ENCODE results near the gene GTPBP1.

The GTPBP1 gene

DNA sequence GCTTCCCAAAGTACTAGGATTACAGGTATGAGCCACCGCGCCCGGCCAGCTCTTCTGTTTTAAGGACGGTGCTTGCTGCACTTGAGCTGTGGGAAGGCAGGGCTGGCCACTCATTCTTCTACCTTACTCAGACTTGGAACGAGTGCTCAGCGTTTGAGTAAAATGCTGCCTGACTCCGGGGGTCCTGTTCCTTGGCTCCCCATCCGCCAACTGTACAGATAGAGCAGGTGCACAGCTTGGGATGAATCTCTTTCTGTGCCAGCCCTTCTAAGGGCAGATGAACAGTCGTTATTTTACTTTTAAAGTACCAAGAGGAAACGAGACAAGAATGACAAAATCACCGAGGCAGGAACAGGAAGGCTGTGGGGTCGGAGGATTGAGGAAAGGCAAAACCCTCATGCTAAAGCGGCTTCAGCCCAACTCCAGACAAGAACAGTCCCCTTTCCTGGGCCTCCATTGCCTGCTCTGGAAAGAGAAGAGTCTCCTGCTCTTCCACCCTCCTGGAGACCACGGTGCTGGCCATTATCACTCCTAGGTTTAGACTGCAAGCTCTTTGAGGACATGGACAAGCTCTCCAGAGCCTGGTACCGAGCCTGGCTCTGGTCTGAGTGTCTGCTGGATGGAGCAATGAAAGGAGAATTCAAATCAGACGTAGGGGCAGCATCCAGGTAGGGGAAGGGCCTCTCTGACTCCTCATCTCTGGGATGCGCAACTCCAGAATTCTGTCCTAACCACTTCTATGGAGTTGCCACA, 51.1 kb downstream of the GTPBP1 start:
- in situ Hi-C loops (cut with HindIII; ENCODE audit: low sequenced_read_pairs): no loop called here

DNA sequence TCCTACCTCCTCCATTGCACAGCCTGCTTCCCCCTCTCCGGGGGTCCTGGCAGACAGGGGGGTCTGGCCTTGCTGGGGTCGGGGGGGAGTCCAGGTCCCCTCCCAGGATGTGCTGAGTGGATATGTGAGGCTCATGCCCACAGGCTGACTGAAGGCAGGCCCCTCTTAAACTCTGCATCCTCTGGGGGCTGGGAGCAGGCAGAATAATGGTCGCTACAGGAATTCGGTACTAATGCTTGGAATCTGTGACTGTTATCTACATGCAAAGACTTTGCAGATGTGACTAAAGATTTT, 51.7 kb downstream of the GTPBP1 start:
- in situ Hi-C loops (cut with HindIII; ENCODE audit: low sequenced_read_pairs): no loop called here

DNA sequence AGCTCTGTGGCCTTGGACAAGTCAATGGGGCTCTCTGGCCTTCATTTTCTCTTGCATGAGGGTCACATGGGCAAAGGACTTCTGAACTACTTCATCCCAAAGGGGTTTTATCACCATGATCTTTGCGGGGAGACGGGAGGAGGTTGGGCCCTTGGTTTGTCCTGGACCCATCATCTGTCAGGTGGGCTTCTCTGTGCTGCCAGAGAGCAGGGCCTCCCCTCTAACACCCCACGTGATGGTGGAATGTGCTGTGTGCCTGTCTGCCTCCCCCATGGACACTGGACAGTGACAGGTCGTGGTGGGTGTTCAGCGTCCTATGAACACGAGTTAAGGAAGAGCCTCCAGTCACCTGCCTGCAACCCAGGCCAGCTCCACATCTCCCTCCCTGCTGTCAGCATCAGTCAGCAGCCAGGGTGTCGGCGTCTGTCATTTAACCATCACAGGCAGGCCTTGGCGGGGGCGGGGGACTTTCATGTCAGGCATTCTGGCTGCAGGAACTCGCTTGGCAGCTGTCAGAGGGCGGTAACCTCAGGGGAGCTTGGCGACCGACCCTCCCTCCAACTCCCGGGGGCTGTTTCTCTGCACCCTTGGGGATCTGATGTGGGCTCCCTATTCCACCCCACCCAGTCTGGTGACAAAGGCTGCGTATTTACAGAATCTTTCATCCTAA, 52.7 kb downstream of the GTPBP1 start:
- in situ Hi-C loops (cut with HindIII; ENCODE audit: low sequenced_read_pairs): no loop called here

DNA sequence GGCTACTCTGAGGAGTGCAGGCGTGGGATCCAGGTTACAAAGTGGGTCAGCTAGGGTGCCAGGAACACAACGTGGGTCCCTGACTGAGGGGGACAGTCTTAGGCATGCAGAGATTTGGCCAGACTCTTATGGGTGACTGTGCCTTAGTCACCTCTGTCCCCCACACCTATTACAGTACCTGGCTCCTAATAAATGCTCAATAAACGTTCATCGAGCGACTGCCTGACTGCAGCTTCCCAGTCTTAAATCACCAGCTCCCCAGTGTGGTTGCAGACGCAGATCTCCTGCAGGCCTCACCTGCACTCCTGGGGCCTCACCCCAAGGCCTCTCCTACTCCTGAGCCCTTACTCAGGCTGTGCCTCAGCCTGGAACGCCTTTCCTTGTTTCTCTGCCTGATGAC, 53.3 kb downstream of the GTPBP1 start:
- in situ Hi-C loops (cut with HindIII; ENCODE audit: low sequenced_read_pairs): no loop called here

DNA sequence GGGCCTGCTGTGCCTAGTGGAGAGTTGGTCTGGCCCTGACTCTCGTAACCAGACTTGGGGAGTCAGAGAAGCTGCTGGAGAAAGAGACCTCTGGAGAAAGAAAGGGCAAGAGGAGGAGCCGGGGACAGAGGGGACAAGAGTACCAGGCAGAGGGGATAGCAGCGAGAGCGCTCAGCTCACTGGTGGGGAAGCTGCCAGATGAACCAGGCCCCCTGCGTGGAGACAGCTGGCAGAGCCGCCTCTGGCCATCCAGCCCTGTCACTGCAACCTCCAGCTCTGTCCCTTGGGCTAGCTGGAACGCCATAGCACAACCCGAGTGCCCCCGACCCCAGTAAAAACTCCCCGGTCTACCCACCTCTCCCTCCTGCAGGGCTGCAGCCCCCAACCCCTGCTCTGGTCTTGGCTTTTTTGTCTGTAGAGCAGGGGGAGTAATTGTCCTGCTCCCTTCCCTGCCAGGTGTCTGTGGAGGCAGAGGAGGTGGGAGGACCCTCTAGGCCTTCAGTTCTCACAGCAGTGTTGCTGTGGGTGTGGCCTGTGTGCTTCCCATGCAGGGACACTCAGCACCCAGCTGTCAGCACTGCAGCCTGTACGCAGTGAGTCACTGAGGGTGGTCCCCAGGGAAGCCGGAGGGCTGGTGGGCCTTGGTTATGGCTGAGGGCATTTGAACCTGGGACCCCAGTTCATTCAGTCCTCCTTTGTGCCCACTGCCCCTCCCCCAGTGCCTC, 54.9 kb downstream of the GTPBP1 start:
- in situ Hi-C loops (cut with HindIII; ENCODE audit: low sequenced_read_pairs): no loop called here

DNA sequence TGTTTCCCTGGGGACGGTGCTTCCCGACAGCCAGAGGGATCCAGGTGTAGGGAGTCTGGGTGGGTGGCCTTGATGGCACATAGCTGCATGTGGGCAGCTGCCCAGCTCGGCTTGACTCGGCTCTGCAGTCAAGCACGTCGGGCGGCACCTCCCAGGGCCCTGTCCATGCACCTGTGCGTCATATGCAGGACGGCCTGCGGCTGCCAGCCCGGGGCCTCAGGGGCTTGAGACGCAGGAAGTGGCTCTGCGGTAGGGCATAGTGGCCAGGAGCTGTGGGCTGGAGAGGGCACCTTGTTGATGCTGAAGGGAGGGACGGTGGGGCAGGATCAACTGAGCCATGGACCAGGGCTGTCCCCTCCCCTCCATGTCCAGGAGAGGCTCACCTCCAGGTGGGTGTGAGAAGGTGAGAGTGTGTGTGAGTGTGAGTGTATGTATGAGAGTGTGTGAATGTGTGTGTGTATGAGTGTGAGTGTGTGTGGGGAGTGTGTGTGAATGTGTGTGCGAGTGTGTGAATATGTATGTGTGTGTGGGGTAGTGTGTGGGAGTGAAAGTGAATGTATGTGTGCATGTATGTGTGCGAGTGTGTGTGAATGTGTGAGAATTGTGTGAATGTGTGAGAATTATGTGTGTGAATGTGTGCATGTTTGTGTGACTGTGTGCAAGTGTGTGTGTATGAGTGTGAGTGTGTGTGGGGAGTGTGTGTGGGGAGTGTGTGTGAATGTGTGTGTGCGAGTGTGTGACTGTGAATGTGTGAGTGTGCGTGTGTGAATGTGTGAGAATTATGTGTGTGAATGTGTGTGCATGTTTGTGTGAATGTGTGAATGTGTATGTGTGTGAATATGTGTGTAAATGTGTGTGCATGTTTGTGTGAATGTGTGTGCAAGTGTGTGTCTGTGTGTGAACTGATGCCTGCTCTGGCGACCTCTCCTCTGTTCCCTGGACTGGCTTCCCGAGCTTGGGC, 55.7 kb downstream of the GTPBP1 start:
- in situ Hi-C loops (cut with HindIII; ENCODE audit: low sequenced_read_pairs): no loop called here

DNA sequence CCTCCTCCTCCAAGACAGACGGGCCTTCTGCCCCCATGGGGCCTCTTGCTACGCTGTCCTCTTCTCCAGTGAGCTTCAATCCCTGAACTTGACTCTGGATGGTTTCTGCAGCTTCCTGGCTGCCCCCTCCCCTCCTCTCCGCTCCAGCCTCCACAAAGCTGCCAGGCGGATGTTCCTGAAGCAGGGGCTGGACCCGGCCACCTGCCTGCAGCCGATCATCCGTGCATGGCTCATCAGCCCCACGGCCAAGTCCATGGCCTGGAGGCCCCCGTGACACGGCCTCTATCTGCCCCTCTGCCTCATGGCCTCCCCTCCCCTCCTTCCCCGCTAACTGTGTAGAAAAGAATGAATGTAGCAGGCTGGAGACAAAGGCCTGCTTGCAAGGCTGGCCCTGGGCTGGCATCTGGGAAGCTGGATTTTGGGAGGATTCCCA, 56.8 kb downstream of the GTPBP1 start:
- in situ Hi-C loops (cut with HindIII; ENCODE audit: low sequenced_read_pairs): no loop called here

DNA sequence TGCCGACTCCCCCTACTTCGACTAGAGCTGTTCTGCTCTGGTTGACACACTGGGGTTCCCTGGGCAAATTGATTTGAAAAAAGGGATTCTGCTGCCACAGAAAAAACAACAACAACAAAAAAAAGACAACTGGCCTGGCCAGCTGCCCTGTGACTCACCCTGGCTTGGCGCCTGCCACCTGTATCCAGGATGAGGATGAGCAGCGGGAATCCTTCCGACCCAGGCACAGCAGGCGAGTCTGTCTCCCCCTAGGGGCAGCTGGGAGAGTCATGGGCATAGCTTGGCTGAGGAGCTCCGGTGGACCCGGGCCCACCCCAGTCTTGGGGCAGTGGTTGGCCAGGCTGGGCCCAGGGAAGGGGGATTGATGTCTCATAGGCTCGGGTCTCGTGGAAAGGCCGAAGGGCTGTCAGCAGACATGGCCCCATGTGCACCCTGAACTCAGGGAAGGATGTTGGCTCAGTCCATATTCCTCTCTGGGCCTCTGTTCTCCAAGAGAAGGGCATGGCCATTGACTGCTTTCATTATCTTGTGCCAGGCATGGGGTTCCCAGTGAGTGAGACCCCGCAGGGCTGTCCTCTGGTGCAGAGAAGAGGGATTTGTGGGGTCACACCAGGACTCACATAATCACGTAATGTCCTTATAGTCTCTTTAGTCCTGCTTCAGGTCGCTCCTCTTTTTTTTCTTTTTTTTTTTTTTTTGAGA, 60.5 kb downstream of the GTPBP1 start:
- in situ Hi-C loops (cut with HindIII; ENCODE audit: low sequenced_read_pairs): no loop called here

DNA sequence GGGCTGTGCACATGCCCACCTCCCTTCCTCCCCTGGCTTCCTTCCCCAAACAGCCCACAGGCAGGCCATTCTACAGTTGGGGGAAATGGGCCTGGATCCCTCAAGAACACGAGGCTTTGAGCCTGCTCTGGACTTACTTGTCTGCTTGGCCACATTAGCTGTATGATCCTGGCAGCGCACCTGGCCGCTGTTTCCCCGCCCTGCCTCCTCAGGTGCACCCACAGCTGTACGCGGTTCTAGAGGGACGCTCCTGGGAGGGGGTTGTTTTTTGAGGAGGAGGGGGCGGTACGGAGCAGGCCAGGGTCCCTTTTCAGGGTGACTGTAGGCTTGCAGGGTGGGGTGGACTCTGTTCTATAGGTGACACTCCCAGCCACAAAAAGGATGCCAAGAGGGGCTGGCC, 61.6 kb downstream of the GTPBP1 start:
- in situ Hi-C loops (cut with HindIII; ENCODE audit: low sequenced_read_pairs): no loop called here

DNA sequence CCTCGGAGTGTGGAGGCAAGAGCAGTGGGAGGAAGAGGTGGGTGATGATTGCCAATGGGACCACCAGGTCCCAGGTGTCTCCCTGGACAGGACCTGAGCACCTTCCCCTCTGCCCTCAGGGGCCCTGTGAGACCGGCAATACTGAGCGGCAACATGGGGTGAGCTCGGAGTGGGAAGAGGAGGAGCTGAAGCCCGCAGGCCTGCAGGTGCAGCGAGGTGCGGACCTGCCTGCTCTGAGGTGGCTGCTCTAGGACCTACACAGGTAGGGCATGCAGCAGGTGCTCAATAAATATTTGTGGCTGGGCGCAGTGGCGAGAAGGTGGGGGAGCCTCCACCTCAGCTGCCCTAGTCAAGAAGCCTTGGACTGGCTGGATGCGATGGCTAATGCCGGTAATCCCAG, 62.3 kb downstream of the GTPBP1 start:
- in situ Hi-C loops (cut with HindIII; ENCODE audit: low sequenced_read_pairs): no loop called here

DNA sequence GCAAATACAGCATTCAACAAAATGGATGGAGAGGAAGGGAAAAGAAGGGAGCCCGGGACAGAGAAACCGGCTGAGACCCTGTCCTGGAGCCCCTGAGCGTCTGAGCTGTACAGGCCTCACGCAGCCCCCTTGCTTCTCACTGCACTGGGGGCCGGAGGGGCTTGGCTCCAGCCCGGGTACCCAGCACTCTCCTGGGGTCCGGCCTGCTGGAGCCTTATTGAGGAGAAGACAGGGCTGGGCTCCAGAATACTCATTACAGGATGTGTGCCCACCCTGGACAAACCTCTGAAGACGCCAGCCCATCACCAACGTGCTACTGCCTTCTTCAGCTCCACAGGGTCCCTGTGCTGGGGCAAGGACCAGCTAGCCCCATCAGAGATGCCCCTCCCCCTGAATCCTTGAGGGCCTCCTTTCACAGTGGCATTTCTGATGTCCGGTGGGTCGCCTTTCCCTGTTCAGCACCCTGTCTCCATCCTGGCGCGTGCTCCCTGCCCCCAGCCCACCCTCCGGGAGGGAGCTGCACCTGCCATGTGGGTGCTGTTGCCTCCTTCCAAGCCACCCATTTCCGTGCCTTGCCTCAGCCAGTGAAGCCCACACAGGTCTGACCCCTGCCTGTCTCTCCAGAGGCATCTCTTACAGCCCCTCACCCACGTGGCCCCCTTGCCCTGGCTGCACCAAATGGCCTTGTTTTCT, 64.7 kb downstream of the GTPBP1 start:
- in situ Hi-C loops (cut with HindIII; ENCODE audit: low sequenced_read_pairs): no loop called here

DNA sequence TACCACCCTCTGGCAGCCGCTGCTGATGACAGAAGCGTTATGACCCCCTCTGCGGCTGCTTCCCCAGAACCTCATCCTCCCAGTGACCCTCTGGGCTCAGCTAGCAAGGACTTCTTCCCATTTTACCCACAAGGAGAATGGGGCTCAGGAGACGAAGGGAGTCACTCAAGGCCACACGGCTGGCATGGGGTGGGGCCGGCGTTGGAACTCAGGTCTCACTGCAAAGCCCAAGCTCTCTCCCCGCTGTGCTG, 66.8 kb downstream of the GTPBP1 start:
- in situ Hi-C loops (cut with HindIII; ENCODE audit: low sequenced_read_pairs): no loop called here

DNA sequence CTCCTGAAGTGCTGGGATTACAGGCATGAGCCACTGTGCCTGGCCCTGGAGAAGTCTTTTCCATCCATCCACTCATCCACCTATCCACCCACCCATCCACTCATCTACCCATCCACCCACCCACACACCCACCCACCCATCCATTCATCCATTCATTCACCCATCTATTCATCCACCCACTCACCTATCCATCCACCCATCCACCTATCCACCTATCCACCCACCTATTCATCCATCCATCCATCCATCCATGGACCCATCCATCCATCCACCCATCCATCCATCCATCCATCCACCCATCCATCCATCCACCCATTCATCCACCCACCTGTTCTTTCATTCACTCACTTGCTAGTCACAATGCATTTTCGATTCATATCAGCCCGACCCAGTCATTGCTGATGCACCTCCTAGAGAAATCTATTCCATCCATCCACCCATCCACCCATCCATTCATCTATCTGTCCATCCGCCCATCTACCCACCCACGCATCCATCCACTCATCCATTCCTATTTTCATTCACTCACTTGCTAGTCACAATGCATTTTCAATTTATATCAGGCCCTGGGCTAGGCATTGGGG, 67.7 kb downstream of the GTPBP1 start:
- in situ Hi-C loops (cut with HindIII; ENCODE audit: low sequenced_read_pairs): no loop called here

DNA sequence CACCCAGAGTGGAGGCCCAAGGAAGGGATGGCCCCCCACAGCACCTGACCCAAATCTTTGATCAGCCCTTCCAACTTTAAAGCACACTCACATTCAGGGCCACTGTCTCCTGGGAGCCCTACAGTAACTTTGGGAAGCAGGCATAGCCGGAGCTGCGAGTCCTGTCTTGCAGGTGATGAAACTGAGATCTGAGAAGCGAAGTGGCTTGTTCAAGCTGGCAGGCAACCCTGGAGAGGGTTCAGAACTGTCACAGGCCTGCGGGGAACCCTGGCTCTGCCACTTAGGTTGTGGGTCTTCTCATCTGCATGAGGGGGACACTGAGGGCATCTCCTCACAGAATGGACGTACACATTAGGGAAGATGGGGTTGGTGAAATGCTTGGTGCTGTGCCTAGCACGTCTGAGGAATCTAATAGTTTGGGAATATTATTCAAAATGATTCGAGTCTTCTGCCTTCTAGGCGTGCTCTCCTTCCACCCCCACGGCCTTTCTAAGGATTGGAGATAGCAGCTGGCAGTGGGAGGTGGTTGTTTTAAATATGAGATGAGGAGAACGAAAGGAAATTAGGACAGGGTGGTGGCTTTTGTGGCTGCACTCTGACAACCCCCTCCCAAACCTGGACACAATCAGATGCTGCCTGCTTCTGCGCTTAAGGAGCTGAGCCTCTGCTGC, 68.9 kb downstream of the GTPBP1 start:
- in situ Hi-C loops (cut with HindIII; ENCODE audit: low sequenced_read_pairs): no loop called here

DNA sequence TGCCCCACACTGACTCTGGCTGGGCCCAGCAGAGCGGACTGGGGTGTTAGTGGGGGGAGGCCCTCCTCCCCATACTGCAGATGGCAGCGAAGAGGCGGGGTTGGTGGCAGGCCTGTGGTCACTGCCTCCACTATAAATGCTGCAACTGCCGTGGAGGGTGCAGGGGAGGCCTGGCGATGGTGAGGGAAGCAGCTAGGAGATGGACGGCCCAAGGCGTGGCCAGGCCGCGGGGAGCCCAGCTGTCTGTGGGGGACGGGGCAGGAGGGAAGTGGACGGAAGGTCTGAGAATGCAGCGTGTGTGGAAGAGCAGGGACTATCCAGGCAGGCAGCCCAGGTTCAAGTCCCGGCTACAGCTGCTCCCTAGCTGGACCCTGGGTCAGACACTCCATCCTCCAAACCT, 69.9 kb downstream of the GTPBP1 start:
- in situ Hi-C loops (cut with HindIII; ENCODE audit: low sequenced_read_pairs): no loop called here

DNA sequence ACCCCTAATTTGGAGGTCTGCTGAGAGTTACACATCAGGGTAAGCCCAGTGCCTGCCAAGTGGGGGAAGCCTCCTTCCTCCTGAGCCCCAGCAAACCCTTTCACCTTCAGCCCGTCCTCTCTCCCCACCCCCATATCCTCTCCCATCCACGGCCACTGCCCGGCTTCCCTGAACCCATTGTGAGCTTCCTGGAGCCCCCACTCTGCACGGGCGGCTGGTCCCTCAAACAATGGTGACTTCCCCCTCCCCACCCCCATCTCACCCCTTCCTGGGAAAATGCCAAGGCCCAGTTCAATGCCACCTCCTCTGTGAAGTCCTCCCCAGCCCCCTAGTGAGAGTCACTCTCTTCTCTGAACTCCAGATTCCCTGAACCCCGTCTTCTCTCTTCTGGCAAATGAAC, 70.3 kb downstream of the GTPBP1 start:
- in situ Hi-C loops (cut with HindIII; ENCODE audit: low sequenced_read_pairs): no loop called here

DNA sequence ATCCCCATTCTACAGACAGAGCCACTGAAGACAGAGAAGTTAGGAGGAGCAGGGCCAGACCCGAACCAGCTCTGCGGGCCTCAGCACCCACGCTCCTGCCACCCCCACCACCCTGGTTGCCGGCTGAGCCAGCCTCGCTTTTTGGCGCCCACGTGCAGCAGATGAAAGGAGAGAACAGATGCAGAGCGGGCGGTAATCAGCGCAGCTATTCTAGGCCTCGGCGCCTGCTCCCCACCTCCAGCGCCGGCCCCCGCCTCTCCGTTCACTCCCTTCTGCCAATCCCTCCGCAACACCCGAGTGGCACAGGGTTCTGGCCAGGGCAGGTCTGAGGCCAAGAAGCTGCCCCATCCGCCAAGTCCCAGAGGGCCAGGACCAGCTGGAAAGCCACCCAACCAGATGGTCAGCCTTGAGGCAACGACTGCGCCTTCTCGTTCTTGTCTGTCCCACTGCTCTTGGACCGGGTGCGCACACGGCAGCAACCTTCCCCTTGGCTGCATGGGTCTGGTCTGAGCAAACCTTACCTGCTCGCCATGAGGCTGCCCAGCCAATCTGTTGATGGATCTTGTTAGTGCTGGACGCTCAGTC, 71.4 kb downstream of the GTPBP1 start:
- in situ Hi-C loops (cut with HindIII; ENCODE audit: low sequenced_read_pairs): no loop called here

DNA sequence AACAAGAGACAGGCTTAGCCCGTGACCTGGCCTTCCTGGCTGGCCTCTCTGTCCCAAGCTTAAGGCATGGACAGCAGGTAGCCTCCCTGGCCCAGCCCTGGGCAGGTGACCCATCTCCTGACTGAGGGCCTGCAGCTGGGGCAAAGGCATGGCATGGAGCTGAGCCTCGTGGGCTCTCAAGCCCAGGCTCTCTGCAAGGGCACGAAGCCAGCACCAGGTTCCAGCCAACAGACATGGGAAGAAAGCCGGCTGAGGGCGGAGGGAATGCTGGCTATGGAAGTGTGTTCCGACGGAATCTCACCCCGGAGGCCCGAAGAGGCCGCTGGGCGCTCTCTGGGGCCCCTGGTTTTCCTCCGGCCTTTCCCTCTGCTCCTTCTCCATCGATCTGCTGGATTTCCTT, 75.3 kb downstream of the GTPBP1 start:
- in situ Hi-C loops (cut with HindIII; ENCODE audit: low sequenced_read_pairs): no loop called here
